ENCODE data around the gene JADE1. TPM values are rescaled to one million over a fixed set of nuclear protein-coding genes. Genes with fewer than 3 reads are reported as not detected.

Gene JADE1
- total and polyA plus RNA-seq, 3 donors from 2014 or later, result 19.1 to 32.2 (median 28.9) TPM

DNA sequence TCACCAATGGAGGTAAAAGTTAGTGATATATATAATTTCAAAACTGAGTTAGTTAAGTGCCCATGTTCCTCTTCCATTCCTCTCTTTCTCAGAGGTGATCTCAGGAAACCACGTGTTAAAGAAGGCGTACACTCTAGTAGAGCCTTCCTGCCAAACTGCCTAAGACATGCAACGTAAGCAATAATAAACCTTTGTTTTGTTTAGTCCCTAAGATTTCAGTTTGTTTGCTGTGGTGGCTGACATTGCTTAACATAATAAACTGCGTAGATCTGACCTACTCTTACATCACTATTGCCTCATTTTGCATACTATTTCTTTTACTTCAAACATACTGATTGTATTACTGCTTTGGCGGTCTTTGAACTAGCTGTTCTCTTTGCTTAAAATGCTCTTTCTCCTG is 99.2 kb downstream of the JADE1 start:
- Histone ChIP-seq H3K9me3 (no peaks in the 10 kb centered on the region), H3K27me3 (no peaks in the 10 kb centered on the region), H3K27ac (no peak overlapping the region), H3K4me3 (no peak overlapping the region), H3K4me1 (no peaks in the 10 kb centered on the region), H3K36me3 (ENCODE audit: low read depth, missing control alignments) (no peaks in the 10 kb centered on the region)
- no peak for DNase-seq
- WGBS, 2 donors, result 87 to 89% methylated on average over 5 of the region's 5 CpGs
- TF ChIP-seq, protein P1, sequence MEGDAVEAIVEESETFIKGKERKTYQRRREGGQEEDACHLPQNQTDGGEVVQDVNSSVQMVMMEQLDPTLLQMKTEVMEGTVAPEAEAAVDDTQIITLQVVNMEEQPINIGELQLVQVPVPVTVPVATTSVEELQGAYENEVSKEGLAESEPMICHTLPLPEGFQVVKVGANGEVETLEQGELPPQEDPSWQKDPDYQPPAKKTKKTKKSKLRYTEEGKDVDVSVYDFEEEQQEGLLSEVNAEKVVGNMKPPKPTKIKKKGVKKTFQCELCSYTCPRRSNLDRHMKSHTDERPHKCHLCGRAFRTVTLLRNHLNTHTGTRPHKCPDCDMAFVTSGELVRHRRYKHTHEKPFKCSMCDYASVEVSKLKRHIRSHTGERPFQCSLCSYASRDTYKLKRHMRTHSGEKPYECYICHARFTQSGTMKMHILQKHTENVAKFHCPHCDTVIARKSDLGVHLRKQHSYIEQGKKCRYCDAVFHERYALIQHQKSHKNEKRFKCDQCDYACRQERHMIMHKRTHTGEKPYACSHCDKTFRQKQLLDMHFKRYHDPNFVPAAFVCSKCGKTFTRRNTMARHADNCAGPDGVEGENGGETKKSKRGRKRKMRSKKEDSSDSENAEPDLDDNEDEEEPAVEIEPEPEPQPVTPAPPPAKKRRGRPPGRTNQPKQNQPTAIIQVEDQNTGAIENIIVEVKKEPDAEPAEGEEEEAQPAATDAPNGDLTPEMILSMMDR (IDR thresholded peaks at IDR 0.05), result no peak
- TF ChIP-seq POLR2A (IDR thresholded peaks at IDR 0.05), result no peak
- intact Hi-C loops (cut with DNase I; ENCODE audit: low total_unique reads), result no loop called here

DNA sequence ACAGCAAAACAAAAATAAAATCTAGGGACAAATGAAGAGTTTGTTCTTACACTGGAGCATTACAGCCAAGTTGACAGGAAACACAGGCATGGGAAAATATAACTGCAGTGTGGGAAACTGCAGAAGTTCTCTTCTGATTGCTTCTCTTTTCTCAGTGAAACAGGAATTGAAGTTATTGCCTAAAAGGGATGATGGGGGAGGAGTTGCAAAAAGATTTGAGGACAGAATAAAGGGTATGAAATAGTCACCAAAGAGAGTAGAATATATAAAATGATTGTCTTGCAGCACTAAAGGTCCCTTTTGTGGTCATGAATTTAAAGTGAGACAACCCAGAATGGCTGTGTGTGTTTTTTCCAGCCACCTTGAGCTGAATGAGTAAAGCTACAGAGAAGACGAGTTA is 103.7 kb downstream of the JADE1 start:
- DNase-seq, result no peak
- Histone ChIP-seq H3K36me3 (ENCODE audit: low read depth, missing control alignments) (no peaks in the 10 kb centered on the region), H3K4me3 (no peak overlapping the region), H3K27me3 (no peaks in the 10 kb centered on the region), H3K4me1 (no peaks in the 10 kb centered on the region), H3K27ac (no peak overlapping the region), H3K9me3 (no peaks in the 10 kb centered on the region)
- 72 to 89% methylated on average over 1 of the region's 1 CpG for WGBS, 2 donors
- intact Hi-C loops (cut with DNase I; ENCODE audit: low total_unique reads), result no loop called here
- TF ChIP-seq, protein P1 (IDR thresholded peaks at IDR 0.05), result no peak
- TF ChIP-seq POLR2A (IDR thresholded peaks at IDR 0.05), result no peak

DNA sequence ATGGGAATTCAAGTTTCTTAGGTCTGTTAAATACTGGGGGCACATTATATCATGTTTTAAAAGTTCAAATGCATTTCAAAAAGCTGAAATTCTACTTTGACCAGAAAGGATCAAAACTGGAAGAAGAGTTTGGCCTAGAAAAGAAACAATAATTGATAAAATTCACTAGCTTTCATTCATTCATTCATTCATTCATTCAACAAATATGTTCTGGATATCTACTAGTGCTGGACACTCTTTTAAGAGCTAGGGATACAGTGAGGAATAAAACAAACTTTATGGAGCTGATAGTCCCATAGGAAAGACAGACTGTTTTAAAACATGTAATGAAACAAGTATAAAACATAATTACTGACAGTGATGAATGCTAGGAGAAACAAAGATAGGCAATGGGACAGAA is 106.0 kb downstream of the JADE1 start:
- DNase-seq, result no peak
- H3K4me3 ChIP-seq, result no peak overlapping the region
- no peak overlapping the region for H3K27ac ChIP-seq
- intact Hi-C loops (cut with DNase I; ENCODE audit: low total_unique reads), result no loop called here
- no peaks in the 10 kb centered on the region for H3K36me3 ChIP-seq (ENCODE audit: low read depth, missing control alignments)
- H3K9me3 ChIP-seq, result no peaks in the 10 kb centered on the region
- no peak for TF ChIP-seq POLR2A (IDR thresholded peaks at IDR 0.05)
- TF ChIP-seq, protein P1 (IDR thresholded peaks at IDR 0.05), result no peak
- no peaks in the 10 kb centered on the region for H3K4me1 ChIP-seq
- no peaks in the 10 kb centered on the region for H3K27me3 ChIP-seq

DNA sequence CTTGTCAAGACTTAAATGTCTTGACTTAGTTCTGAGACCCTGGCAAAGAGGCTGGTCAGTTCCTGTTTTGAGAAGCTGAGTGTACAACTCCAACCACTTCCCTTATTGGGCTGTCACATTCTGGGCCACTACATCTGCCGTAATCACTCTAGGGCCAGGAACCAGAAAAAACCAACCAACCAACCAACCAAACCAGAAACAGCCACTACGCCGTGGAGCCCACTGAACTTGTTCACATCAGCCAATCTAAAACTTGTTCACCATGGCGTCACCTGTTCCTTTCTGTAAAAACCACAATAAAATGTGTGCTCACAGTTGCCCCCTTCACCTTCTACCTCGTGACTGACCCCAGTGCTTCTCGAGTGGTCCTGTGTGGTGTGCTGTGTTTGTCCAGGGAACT is 107.3 kb downstream of the JADE1 start:
- Histone ChIP-seq H3K9me3 (no peaks in the 10 kb centered on the region), H3K36me3 (ENCODE audit: low read depth, missing control alignments) (no peaks in the 10 kb centered on the region), H3K4me1 (no peaks in the 10 kb centered on the region), H3K4me3 (no peak overlapping the region), H3K27ac (no peak overlapping the region), H3K27me3 (no peaks in the 10 kb centered on the region)
- 85 to 92% methylated on average over 6 of the region's 6 CpGs for WGBS, 2 donors
- intact Hi-C loops (cut with DNase I; ENCODE audit: low total_unique reads), result no loop called here
- peak; percentile 27 for DNase-seq
- TF ChIP-seq POLR2A (IDR thresholded peaks at IDR 0.05), result no peak
- TF ChIP-seq, protein P1 (IDR thresholded peaks at IDR 0.05), result no peak

DNA sequence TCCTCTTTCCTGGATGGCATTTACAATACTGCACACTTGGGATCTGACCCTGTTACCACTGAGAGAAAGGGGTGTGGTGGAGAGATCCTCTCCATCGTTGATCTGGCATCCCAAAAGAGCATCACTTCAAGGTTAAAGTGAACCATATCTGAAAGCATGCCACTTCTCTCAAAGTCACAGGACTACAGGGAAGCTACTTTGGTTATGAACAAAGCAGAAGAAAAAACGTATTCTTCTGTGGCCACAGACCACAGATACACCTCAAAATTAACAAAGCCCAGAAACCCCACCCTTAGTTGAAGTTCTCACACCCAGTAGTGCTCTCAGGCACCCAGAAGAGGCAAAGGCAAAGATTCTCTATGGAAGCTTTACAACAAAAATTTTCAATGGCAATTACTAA is 108.3 kb downstream of the JADE1 start:
- Histone ChIP-seq H3K4me3 (no peak overlapping the region), H3K36me3 (ENCODE audit: low read depth, missing control alignments) (no peaks in the 10 kb centered on the region), H3K9me3 (no peaks in the 10 kb centered on the region), H3K4me1 (no peaks in the 10 kb centered on the region), H3K27me3 (no peaks in the 10 kb centered on the region), H3K27ac (no peak overlapping the region)
- DNase-seq, result no peak
- WGBS, 2 donors, result 73 to 77% methylated on average over 2 of the region's 2 CpGs
- intact Hi-C loops (cut with DNase I; ENCODE audit: low total_unique reads), result no loop called here
- TF ChIP-seq, protein P1 (IDR thresholded peaks at IDR 0.05), result no peak
- no peak for TF ChIP-seq POLR2A (IDR thresholded peaks at IDR 0.05)

All from testis (tissue), 3 donors.